Natural killer cell (primary cell): ENCODE data around the gene ZNF425. TPM values are rescaled to one million over a fixed set of nuclear protein-coding genes. Genes with fewer than 3 reads are reported as not detected.

ENCODE experiments used
- ATAC-seq, 3 donors: fragments of 150-1000 bp in 2 of 3; fragments of 200-7000 bp in 1 of 3; cut with Tn5 transposase; 1 replicate in 1 of 3; 2 replicates in 2 of 3; pipeline ENCODE4 v1.10.0; 2021; ENCODE audit warnings: mild to moderate bottlenecking in 2 of 3, moderate library complexity in 2 of 3
- DNase-seq, 2 donors: peaks; one replicate each; pipeline versions ENCODE4 v3.0.0 to v3.0.0-alpha.2; 2013 to 2021; ENCODE audit warnings: mixed read lengths in 1 of 2
- H3K27ac ChIP-seq: one replicate; pipeline ENCODE4 v1.5.1; 2013; ENCODE audit warnings: mild to moderate bottlenecking, low read length
- H3K27me3 ChIP-seq: one replicate; pipeline ENCODE4 v1.6.1; 2013; ENCODE audit warnings: low read length; ENCODE audit not compliant: control insufficient read depth, insufficient read depth
- H3K36me3 ChIP-seq: one replicate; pipeline ENCODE4 v1.6.1; 2013; ENCODE audit warnings: low read length; ENCODE audit not compliant: control insufficient read depth, insufficient read depth
- H3K4me1 ChIP-seq: one replicate; pipeline ENCODE4 v1.6.1; 2013; ENCODE audit warnings: low read length; ENCODE audit not compliant: control insufficient read depth, insufficient read depth
- H3K4me3 ChIP-seq: one replicate; pipeline ENCODE4 v1.5.1; 2013; ENCODE audit warnings: low read length
- H3K9me3 ChIP-seq: one replicate; pipeline ENCODE4 v1.6.1; 2013; ENCODE audit warnings: low read length; ENCODE audit not compliant: control insufficient read depth, insufficient read depth
- H3K27ac Mint-ChIP-seq, 2 donors: one replicate each; pipeline ENCODE4 v1.8.0; 2022; ENCODE audit warnings: mild to moderate bottlenecking in 2 of 2, mixed read lengths in 2 of 2, moderate library complexity in 1 of 2
- H3K27me3 Mint-ChIP-seq, 2 donors: one replicate each; pipeline ENCODE4 v1.8.0; 2022; ENCODE audit warnings: low read depth in 2 of 2, mixed read lengths in 2 of 2
- H3K36me3 Mint-ChIP-seq: one replicate; pipeline ENCODE4 v1.8.0; 2022; ENCODE audit warnings: mixed read lengths
- H3K4me1 Mint-ChIP-seq, 2 donors: one replicate each; pipeline ENCODE4 v1.8.0; 2022; ENCODE audit warnings: mixed read lengths in 2 of 2
- H3K4me3 Mint-ChIP-seq: one replicate; pipeline ENCODE4 v1.8.0; 2022; ENCODE audit warnings: mild to moderate bottlenecking, moderate library complexity, mixed read lengths
- H3K9me3 Mint-ChIP-seq, 2 donors: one replicate each; pipeline ENCODE4 v1.8.0; 2022; ENCODE audit warnings: mixed read lengths in 2 of 2
- CTCF ChIP-seq: fragments of 200-600 bp; IDR thresholded peaks from one replicate; pipeline ENCODE4 v1.8.0; 2022; ENCODE audit warnings: antibody characterized with exemption
- WGBS: methylation state at CpG from one replicate; pipeline ENCODE4 v1.1.7; 2013; ENCODE audit warnings: missing lambda C conversion rate; ENCODE audit not compliant: insufficient coverage; 5-methylcytosine and 5-hydroxymethylcytosine counted together
- intact Hi-C: fragments of 100-400 bp; cut with micrococcal nuclease; formaldehyde crosslinking; loops from one replicate; pipeline ENCODE4 v1.14.2; 2022
- total RNA-seq, 4 donors: library from RNA; stranded (reverse); fragments of 120-200 nt in 1 of 4; gene quantifications; one replicate each; pipeline versions ENCODE4 v1.2.3 to v1.2.4, GENCODE V29; 2013 to 2022

ZNF425 gene, protein sequence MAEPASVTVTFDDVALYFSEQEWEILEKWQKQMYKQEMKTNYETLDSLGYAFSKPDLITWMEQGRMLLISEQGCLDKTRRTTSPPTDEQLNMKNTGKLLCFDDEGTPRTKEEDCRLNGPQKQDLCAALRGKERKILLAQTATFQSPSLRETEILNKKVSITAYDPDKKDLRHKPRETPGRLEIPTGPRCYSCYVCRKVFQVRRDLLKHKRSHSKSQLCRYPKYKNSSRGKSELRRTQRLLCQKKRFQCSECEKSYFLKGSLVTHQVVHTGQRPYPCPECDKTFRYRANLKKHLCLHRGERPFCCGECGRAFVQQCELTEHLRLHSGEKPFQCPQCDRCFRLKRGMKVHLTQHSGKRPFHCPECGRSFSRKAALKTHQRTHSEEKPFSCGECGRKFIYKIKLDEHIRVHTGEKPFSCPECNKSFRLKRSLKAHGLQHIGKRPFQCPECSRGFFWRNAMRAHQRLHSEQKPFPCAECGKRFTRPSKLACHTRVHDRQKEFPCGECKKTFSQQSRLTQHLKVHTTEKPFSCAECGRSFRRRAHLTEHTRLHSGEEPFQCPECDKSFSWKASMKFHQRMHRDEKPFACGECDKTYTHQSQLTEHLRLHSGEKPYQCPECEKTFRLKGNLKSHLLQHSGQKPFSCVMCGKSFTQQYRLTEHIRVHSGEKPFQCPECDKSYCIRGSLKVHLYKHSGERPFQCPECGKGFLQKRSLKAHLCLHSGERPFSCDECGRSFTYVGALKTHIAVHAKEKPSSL
- 1 to 10 TPM; 1.2 to 1.7 (median 1.4) TPM for total RNA-seq
- total RNA-seq (2013): 1.5 TPM

GRCh38 chr7:149125863-149126661 lies at the start of gene ZNF425:
Gene ZNF425 (minus strand): TSS chr7:149126324. CDS start chr7:149126213, 111 bp downstream.
- H3K36me3 Mint-ChIP-seq: peaks cover 8% of the 10 kb centered on the region
- H3K27me3 Mint-ChIP-seq: no peaks in the 10 kb centered on the region
- H3K27ac ChIP-seq: peak within 1 kb of the TSS; percentile 88
- no peaks in the 10 kb centered on the region for H3K27me3 ChIP-seq
- TF ChIP-seq CTCF: peak; percentile 89
- peak; percentile 94 to 96 for DNase-seq
- intact Hi-C loops: loop anchor here (1.0 kb wide), 2 partner anchors 21 to 36 kb away; partner anchors contain the start of genes ZNF398 and ZNF786
- peak within 1 kb of the TSS; percentile 100 for H3K4me3 ChIP-seq
- H3K4me1 ChIP-seq: peaks cover 17% of the 10 kb centered on the region
- H3K4me1 Mint-ChIP-seq: peaks cover 25 to 36% of the 10 kb centered on the region in 2 donors
- H3K27ac Mint-ChIP-seq: peak within 1 kb of the TSS; percentile 89 to 98
- H3K36me3 ChIP-seq: peaks cover 9% of the 10 kb centered on the region
- peak within 1 kb of the TSS; percentile 100 for H3K4me3 Mint-ChIP-seq
- peaks cover 9% of the 10 kb centered on the region for H3K9me3 ChIP-seq
- H3K9me3 Mint-ChIP-seq: peaks cover 0 to 4% of the 10 kb centered on the region in 2 donors
- WGBS: under 1% methylated on average over 72 of the region's 72 CpGs
- peak; percentile 87 to 99 (median 91) for ATAC-seq

DNA sequence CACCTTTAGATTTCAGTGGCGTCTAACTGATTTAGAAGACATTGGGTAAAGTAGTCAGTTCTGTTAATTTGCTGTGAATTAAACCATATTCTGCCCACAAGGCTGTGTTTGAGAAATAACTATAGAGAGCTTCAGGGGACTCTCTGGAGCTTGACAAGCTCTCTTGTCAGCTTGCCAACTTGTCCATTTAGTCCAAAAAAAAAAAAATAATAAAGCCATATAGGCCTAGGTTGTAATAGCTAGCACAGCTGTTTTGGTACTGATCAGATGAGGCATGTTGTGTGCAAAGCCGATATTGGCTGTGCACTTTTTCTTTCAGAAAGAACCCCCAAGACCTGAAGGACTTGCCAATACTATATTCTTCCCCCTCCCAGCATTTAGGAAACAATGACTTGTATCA lies 49.0 kb upstream of the ZNF425 start:
- H3K4me1 ChIP-seq: no peaks in the 10 kb centered on the region
- intact Hi-C loops: no loop called here
- peaks cover 35% of the 10 kb centered on the region for H3K36me3 ChIP-seq
- H3K9me3 Mint-ChIP-seq: no peaks in the 10 kb centered on the region
- H3K27ac Mint-ChIP-seq: no peak overlapping the region
- DNase-seq (no peak), ATAC-seq (no peak)
- no peaks in the 10 kb centered on the region for H3K27me3 Mint-ChIP-seq
- peaks cover 6 to 13% of the 10 kb centered on the region in 2 donors for H3K4me1 Mint-ChIP-seq
- no peak overlapping the region for H3K4me3 Mint-ChIP-seq
- H3K27me3 ChIP-seq: no peaks in the 10 kb centered on the region
- no peaks in the 10 kb centered on the region for H3K9me3 ChIP-seq
- H3K36me3 Mint-ChIP-seq: peaks cover 8% of the 10 kb centered on the region
- no peak overlapping the region for H3K27ac ChIP-seq
- 83% methylated on average over 2 of the region's 2 CpGs for WGBS
- no peak overlapping the region for H3K4me3 ChIP-seq
- TF ChIP-seq CTCF: no peak

DNA sequence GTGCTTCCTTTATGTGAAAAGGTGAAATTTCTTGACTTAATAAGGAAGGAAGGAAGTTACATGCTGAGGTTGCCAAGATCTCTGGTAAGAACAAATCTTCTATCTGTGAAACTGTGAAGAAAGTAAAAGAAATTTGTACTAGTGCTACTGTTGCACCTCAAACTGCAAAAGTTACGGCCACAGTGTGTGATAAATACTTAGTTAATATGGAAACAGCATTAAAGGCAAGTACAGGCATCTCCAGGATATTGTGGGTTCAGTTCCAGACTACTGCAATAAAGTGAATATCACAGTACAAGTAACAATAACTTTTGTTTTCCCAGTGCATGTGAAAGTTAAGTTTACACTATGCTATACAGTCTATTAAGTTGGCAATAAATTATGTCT lies 46.4 kb upstream of the ZNF425 start:
- H3K9me3 Mint-ChIP-seq: no peaks in the 10 kb centered on the region
- no peak overlapping the region for H3K4me3 Mint-ChIP-seq

More for the DNA sequence above, 46.4 kb upstream of the ZNF425 start:
- Mint-ChIP-seq H3K27me3 (no peaks in the 10 kb centered on the region), H3K36me3 (peaks cover 8% of the 10 kb centered on the region), H3K4me1 (peaks cover 6 to 13% of the 10 kb centered on the region in 2 donors), H3K27ac (peak overlapping the region in 1 of 2 donors; percentile 58)
- Histone ChIP-seq H3K4me3 (no peak overlapping the region), H3K27ac (no peak overlapping the region), H3K9me3 (no peaks in the 10 kb centered on the region), H3K36me3 (peaks cover 35% of the 10 kb centered on the region), H3K4me1 (no peaks in the 10 kb centered on the region), H3K27me3 (no peaks in the 10 kb centered on the region)
- ATAC-seq: peak in 1 of 3 donors; percentile 53
- TF ChIP-seq CTCF: no peak
- no peak for DNase-seq
- WGBS: 74% methylated on average over 1 of the region's 1 CpG
- intact Hi-C loops: no loop called here
